ENCODE data around the gene SLC2A4RG. TPM values are rescaled to one million over a fixed set of nuclear protein-coding genes. Genes with fewer than 3 reads are reported as not detected.
A peak's percentile ranks its signal among the peaks of the same experiment; 100 is the strongest.

The SLC2A4RG gene
- total and polyA plus RNA-seq, 2 donors (not counting 3 experiments of a cell fraction or from before 2014, with no cell fraction given), result 41.7 to 69.4 TPM

DNA sequence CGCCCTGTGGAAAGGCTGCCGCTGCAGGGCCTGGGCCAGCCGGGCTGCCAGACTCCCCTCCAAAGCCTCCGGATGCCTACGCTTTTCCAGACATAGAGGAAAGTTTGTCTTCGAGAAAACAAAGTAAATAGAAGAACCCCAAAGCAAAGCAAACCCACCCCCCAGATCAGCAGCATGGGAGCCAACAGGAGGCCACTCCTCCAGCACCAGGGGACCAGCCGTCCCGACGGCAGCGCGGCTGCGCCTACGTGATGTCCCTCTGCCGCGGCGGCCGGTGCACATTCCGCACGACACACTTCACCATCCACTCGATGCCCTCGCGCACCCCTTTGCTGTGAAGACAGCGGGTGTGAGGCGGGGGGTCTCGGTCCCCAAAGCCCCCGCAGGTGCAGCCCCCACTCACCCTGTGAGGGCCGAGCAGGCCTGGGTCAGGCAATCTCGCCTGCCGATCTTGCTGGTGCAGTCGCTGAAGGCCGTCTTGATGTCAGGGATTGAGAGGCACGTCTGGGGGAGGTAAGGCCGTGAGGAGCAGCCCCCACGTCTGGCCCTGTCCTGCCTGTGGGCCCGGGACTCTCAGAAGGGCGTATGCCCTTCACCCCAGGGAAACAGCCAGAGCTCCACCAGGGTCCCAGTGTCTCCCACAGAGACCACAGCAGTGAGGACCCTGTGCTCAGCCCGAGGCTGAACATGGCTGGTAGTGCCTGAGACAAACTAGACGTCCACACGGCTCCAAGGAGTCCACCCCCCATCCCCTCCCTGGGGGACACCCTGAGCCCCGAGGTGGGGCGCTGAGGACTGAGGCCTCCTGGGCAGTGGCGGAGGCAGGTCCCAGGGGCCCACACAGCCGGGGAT is 39.2 kb upstream of the SLC2A4RG start:
- TF ChIP-seq, protein P1, sequence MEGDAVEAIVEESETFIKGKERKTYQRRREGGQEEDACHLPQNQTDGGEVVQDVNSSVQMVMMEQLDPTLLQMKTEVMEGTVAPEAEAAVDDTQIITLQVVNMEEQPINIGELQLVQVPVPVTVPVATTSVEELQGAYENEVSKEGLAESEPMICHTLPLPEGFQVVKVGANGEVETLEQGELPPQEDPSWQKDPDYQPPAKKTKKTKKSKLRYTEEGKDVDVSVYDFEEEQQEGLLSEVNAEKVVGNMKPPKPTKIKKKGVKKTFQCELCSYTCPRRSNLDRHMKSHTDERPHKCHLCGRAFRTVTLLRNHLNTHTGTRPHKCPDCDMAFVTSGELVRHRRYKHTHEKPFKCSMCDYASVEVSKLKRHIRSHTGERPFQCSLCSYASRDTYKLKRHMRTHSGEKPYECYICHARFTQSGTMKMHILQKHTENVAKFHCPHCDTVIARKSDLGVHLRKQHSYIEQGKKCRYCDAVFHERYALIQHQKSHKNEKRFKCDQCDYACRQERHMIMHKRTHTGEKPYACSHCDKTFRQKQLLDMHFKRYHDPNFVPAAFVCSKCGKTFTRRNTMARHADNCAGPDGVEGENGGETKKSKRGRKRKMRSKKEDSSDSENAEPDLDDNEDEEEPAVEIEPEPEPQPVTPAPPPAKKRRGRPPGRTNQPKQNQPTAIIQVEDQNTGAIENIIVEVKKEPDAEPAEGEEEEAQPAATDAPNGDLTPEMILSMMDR (IDR thresholded peaks at IDR 0.05; ENCODE audit: extremely low read depth in 1 of 2, insufficient read depth in 1 of 2, low read depth in 1 of 2, low read length in 2 of 2), result no peak
- TF ChIP-seq FOS (IDR thresholded peaks at IDR 0.05; ENCODE audit: borderline replicate concordance, insufficient read depth, low read length), result no peak
- no peak for TF ChIP-seq POLR2A (IDR thresholded peaks at IDR 0.05; ENCODE audit: low read depth, low read length)
- TF ChIP-seq JUN (IDR thresholded peaks at IDR 0.05; ENCODE audit: borderline replicate concordance, insufficient read depth, insufficient read length, low read depth), result no peak
- no peak for TF ChIP-seq GATA2 (IDR thresholded peaks at IDR 0.05; ENCODE audit: insufficient read depth, insufficient read length, low read depth, low read length)
- TF ChIP-seq POLR2AphosphoS5 (IDR thresholded peaks at IDR 0.05; ENCODE audit: insufficient read depth, low read depth, low read length), result peak; percentile 8
- TF ChIP-seq, protein P2, sequence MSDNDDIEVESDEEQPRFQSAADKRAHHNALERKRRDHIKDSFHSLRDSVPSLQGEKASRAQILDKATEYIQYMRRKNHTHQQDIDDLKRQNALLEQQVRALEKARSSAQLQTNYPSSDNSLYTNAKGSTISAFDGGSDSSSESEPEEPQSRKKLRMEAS (IDR thresholded peaks at IDR 0.05; ENCODE audit: insufficient read depth, insufficient read length), result no peak

More for the DNA sequence above, 39.2 kb upstream of the SLC2A4RG start:
- FAIRE-seq, result no peak
- Histone ChIP-seq H3K36me3 (ENCODE audit: control insufficient read depth in 2 of 2, extremely low read depth in 1 of 2, insufficient read depth in 2 of 2, low read length in 2 of 2) (peaks cover 3 to 8% of the 10 kb centered on the region in 2 experiments), H3K27ac (ENCODE audit: insufficient read depth, low read depth, low read length) (no peak overlapping the region), H3K9me1 (replicated peaks; ENCODE audit: control insufficient read depth, extremely low read depth, insufficient read depth, low read length) (no peaks in the 10 kb centered on the region), H3K9ac (replicated peaks; ENCODE audit: extremely low read depth, insufficient read depth, low read length) (no peak overlapping the region), H3K9me3 (replicated peaks; ENCODE audit: control insufficient read depth, insufficient read depth, low read length) (no peaks in the 10 kb centered on the region), H3K4me1 (ENCODE audit: control insufficient read depth, extremely low read depth, insufficient read depth, low read length) (peaks cover 35% of the 10 kb centered on the region), H3K27me3 (ENCODE audit: control insufficient read depth in 2 of 2, insufficient read depth in 2 of 2, low read length in 2 of 2) (no peaks in the 10 kb centered on the region), H4K20me1 (replicated peaks; ENCODE audit: control insufficient read depth, extremely low read depth, insufficient read depth, low read length) (no peaks in the 10 kb centered on the region), H3K4me2 (ENCODE audit: insufficient read depth, low read length) (no peak overlapping the region), H3K79me2 (ENCODE audit: control insufficient read depth, insufficient read depth, low read length) (no peaks in the 10 kb centered on the region), H3K4me3 (replicated peaks in 1 of 3; ENCODE audit: insufficient read depth in 1 of 3, low read depth in 1 of 3, low read length in 3 of 3) (no peak overlapping the region), H2AFZ (ENCODE audit: low read depth, low read length) (no peak overlapping the region)
- no TSS peak for BruUV-seq (replicated peaks)
- ChIA-PET CTCF (no interaction called here), POLR2A (interaction anchor here (1.5 kb wide), 1 partner anchor 8 kb away, joined by 8 read pairs; the partner anchor contains the start of genes ARFRP1 and ZGPAT)
- dilution Hi-C loops (cut with MboI; ENCODE audit: extremely low pct_ligation_motif_present, low sequenced_read_pairs) (no loop called here), intact Hi-C loops (cut with micrococcal nuclease) (no loop called here)
- no peak for DNase-seq (ENCODE audit: low read depth, low spot score)
